HL-60 (cell line): ENCODE data around the gene COL4A6.

Experiments used
- DNase-seq, 2 experiments: peaks; one replicate each; pipeline ENCODE4 v3.0.0-alpha.2; 2010 to 2020; ENCODE audit warnings: low read depth in 1 of 2, low spot score in 1 of 2
- H3K27ac ChIP-seq: fragments of 250-450 bp; sonication (Bioruptor Pico); replicated peaks from 2 replicates; pipeline ENCODE4 v1.5.1; 2020; ENCODE audit warnings: mild to moderate bottlenecking, moderate library complexity
- H3K27me3 ChIP-seq: fragments of 250-450 bp; sonication (Bioruptor Pico); 2 replicates; pipeline ENCODE4 v1.5.1; 2021; ENCODE audit warnings: mild to moderate bottlenecking, moderate library complexity; ENCODE audit not compliant: insufficient read depth, poor library complexity, severe bottlenecking
- H3K4me3 ChIP-seq: replicated peaks from 2 replicates; pipeline ENCODE4 v1.5.1; 2011; ENCODE audit warnings: mild to moderate bottlenecking, control low read depth, low read length; ENCODE audit not compliant: insufficient read depth
- GABPA ChIP-seq: IDR thresholded peaks from 2 replicates; pipeline ENCODE4 v1.6.1; 2012; ENCODE audit warnings: low read depth
- POLR2AphosphoS5 ChIP-seq: IDR thresholded peaks from 2 replicates; pipeline ENCODE4 v1.6.1; 2012; ENCODE audit warnings: low read depth
- REST ChIP-seq: IDR thresholded peaks from 2 replicates; pipeline ENCODE4 v1.6.1; 2012; ENCODE audit warnings: low read depth; ENCODE audit not compliant: insufficient replicate concordance
- SPI1 ChIP-seq: IDR thresholded peaks from 2 replicates; pipeline ENCODE4 v1.6.1; 2012; ENCODE audit warnings: low read depth, mild to moderate bottlenecking, borderline replicate concordance
- TF ChIP-seq, protein P1 (sequence below): IDR thresholded peaks from one replicate; pipeline ENCODE4 v1.5.1; 2011; ENCODE audit warnings: low read length, control low read depth, inconsistent platforms; ENCODE audit not compliant: insufficient read depth

Gene COL4A6

GRCh38 chrX:108426262-108426661, 12.0 kb downstream of the COL4A6 start:
- Histone ChIP-seq H3K4me3 (no peak overlapping the region), H3K27ac (no peak overlapping the region), H3K27me3 (no peaks in the 10 kb centered on the region)
- DNase-seq, result no peak
- no peak for TF ChIP-seq POLR2AphosphoS5
- TF ChIP-seq, protein P1, sequence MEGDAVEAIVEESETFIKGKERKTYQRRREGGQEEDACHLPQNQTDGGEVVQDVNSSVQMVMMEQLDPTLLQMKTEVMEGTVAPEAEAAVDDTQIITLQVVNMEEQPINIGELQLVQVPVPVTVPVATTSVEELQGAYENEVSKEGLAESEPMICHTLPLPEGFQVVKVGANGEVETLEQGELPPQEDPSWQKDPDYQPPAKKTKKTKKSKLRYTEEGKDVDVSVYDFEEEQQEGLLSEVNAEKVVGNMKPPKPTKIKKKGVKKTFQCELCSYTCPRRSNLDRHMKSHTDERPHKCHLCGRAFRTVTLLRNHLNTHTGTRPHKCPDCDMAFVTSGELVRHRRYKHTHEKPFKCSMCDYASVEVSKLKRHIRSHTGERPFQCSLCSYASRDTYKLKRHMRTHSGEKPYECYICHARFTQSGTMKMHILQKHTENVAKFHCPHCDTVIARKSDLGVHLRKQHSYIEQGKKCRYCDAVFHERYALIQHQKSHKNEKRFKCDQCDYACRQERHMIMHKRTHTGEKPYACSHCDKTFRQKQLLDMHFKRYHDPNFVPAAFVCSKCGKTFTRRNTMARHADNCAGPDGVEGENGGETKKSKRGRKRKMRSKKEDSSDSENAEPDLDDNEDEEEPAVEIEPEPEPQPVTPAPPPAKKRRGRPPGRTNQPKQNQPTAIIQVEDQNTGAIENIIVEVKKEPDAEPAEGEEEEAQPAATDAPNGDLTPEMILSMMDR, result no peak
- no peak for TF ChIP-seq SPI1
- TF ChIP-seq GABPA, result no peak
- TF ChIP-seq REST, result no peak

GRCh38 chrX:108420481-108420880, 17.7 kb downstream of the COL4A6 start:
- Histone ChIP-seq H3K4me3 (no peak overlapping the region), H3K27me3 (no peaks in the 10 kb centered on the region), H3K27ac (no peak overlapping the region)
- TF ChIP-seq POLR2AphosphoS5 (no peak), GABPA (no peak), REST (no peak), SPI1 (no peak)
- TF ChIP-seq, protein P1, result no peak
- DNase-seq, result no peak

DNA sequence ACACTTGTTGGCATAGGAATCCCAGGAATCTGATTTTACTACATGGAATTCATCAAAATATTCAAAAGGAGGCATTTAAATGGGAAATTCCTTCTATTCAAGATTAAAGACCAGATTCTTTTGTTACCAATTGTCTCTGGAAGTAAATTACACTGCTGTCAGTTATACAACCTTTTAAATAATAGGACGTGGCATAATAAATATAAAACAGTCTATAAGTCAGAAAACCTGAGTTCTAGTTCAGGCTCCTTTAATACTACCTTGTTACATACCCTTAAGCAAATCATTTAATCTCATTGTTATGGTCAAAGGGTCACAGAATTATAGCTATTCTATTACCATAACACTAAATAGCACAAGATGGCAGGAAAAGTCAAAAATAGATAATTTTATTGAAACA, 18.8 kb downstream of the COL4A6 start:
- TF ChIP-seq GABPA (no peak), REST (no peak), SPI1 (no peak), POLR2AphosphoS5 (no peak)
- TF ChIP-seq, protein P1, result no peak
- Histone ChIP-seq H3K27me3 (no peaks in the 10 kb centered on the region), H3K27ac (no peak overlapping the region), H3K4me3 (no peak overlapping the region)
- DNase-seq, result no peak
